Activated B cell treated with CpG ODN at 0.5 μM for 24 hours (primary cell): ENCODE data around the gene ANKRD33. TPM values are rescaled to one million over a fixed set of nuclear protein-coding genes. Genes with fewer than 3 reads are reported as not detected.

Experiments used
- ATAC-seq: fragments of 200-7000 bp; cut with Tn5 transposase; one replicate; pipeline ENCODE4 v1.10.0; 2021; ENCODE audit warnings: low read depth, mild to moderate bottlenecking, moderate library complexity
- CTCF ChIA-PET: fragments of 350-600 bp; sonication (Branson Sonifier 250); formaldehyde crosslinking; loops from one replicate; lab custom pipeline; 2021; ENCODE audit warnings: antibody characterized with exemption; lab: Charles Lee
- POLR2A ChIA-PET: fragments of 350-600 bp; sonication (Branson Sonifier 250); formaldehyde crosslinking; loops from one replicate; lab custom pipeline; 2021; ENCODE audit warnings: antibody characterized with exemption; lab: Charles Lee
- DNase-seq: peaks from one replicate; pipeline ENCODE4 v3.0.0; 2022
- H3K27ac Mint-ChIP-seq: one replicate; pipeline ENCODE4 v1.8.0; 2020; ENCODE audit warnings: mixed read lengths
- H3K27me3 Mint-ChIP-seq: one replicate; pipeline ENCODE4 v1.8.0; 2021; ENCODE audit warnings: mixed read lengths
- H3K36me3 Mint-ChIP-seq: one replicate; pipeline ENCODE4 v1.8.0; 2021; ENCODE audit warnings: low read depth, mixed read lengths
- H3K4me1 Mint-ChIP-seq: one replicate; pipeline ENCODE4 v1.8.0; 2021; ENCODE audit warnings: mixed read lengths
- H3K4me3 Mint-ChIP-seq: one replicate; pipeline ENCODE4 v1.8.0; 2020; ENCODE audit warnings: mild to moderate bottlenecking, mixed read lengths
- H3K9me3 Mint-ChIP-seq: one replicate; pipeline ENCODE4 v1.8.0; 2020; ENCODE audit warnings: mixed read lengths
- CTCF ChIP-seq: fragments of 200-600 bp; IDR thresholded peaks from one replicate; pipeline ENCODE4 v1.8.0; 2022; ENCODE audit warnings: antibody characterized with exemption, mild to moderate bottlenecking
- intact Hi-C: fragments of 100-400 bp; cut with micrococcal nuclease; formaldehyde crosslinking; loops from one replicate; pipeline ENCODE4 v1.15.1; 2024
- total RNA-seq: library from RNA; stranded (reverse); gene quantifications from 2 replicates; pipeline ENCODE4 v1.2.3, GENCODE V29; 2022

ANKRD33 gene
- total RNA-seq, 1 donor from 2014 or later, result not detected

GRCh38 chr12:51901881-51902280, 14.0 kb downstream of the ANKRD33 start:
- H3K4me3 Mint-ChIP-seq, result no peak overlapping the region
- peaks cover 9% of the 10 kb centered on the region for H3K27me3 Mint-ChIP-seq
- H3K4me1 Mint-ChIP-seq, result no peaks in the 10 kb centered on the region
- TF ChIP-seq CTCF, result no peak
- ChIA-PET CTCF (no interaction called here), POLR2A (no interaction called here)
- no peaks in the 10 kb centered on the region for H3K9me3 Mint-ChIP-seq
- no peak for ATAC-seq
- DNase-seq, result no peak
- no peak overlapping the region for H3K27ac Mint-ChIP-seq
- no peaks in the 10 kb centered on the region for H3K36me3 Mint-ChIP-seq
- intact Hi-C loops, result no loop called here

GRCh38 chr12:51904951-51905470, 17.1 kb downstream of the ANKRD33 start:
- intact Hi-C loops, result no loop called here
- no peaks in the 10 kb centered on the region for H3K4me1 Mint-ChIP-seq
- ChIA-PET POLR2A (interaction anchor here (1.3 kb wide), 1 partner anchor 120 kb away, joined by 3 read pairs; no protein-coding TSS in a partner anchor), CTCF (interaction anchor here (1.4 kb wide), 1 partner anchor 10 kb away, joined by 4 read pairs; no protein-coding TSS in a partner anchor)
- no peak for TF ChIP-seq CTCF
- H3K27ac Mint-ChIP-seq, result no peak overlapping the region
- DNase-seq (no peak), ATAC-seq (no peak)
- H3K36me3 Mint-ChIP-seq, result no peaks in the 10 kb centered on the region
- H3K27me3 Mint-ChIP-seq, result peaks cover 22% of the 10 kb centered on the region
- no peaks in the 10 kb centered on the region for H3K9me3 Mint-ChIP-seq
- no peak overlapping the region for H3K4me3 Mint-ChIP-seq

- H3K36me3 Mint-ChIP-seq, result no peaks in the 10 kb centered on the region
- POLR2A ChIA-PET, result interaction anchor here (1.3 kb wide), 1 partner anchor 120 kb away, joined by 3 read pairs; no protein-coding TSS in a partner anchor
These were observed 17.8 kb downstream of the ANKRD33 start for GRCh38 chr12:51905471-51906429.

GRCh38 chr12:51906430-51907082, 18.7 kb downstream of the ANKRD33 start:
- CTCF ChIA-PET, result no interaction called here
- Mint-ChIP-seq H3K27ac (no peak overlapping the region), H3K4me3 (no peak overlapping the region), H3K27me3 (peaks cover 23% of the 10 kb centered on the region), H3K4me1 (no peaks in the 10 kb centered on the region), H3K9me3 (no peaks in the 10 kb centered on the region), H3K36me3 (no peaks in the 10 kb centered on the region)
- DNase-seq, result no peak
- intact Hi-C loops, result no loop called here
- no peak for TF ChIP-seq CTCF
- POLR2A ChIA-PET, result no interaction called here
- ATAC-seq, result no peak

More at GRCh38 chr12:51905471-51906429, 17.8 kb downstream of the ANKRD33 start:
- intact Hi-C loops, result no loop called here
- DNase-seq (no peak), ATAC-seq (no peak)
- Mint-ChIP-seq H3K27ac (no peak overlapping the region), H3K9me3 (no peaks in the 10 kb centered on the region), H3K4me3 (no peak overlapping the region), H3K4me1 (no peaks in the 10 kb centered on the region), H3K27me3 (peaks cover 21% of the 10 kb centered on the region)
- CTCF ChIA-PET, result interaction anchor here (1.4 kb wide), 1 partner anchor 9 kb away, joined by 4 read pairs; no protein-coding TSS in a partner anchor
- TF ChIP-seq CTCF, result no peak
